GM18861 (cell line): Measurements from ENCODE around the gene WWOX.

Experiments
- ATAC-seq: cut with Tn5 transposase; IDR thresholded peaks from one replicate; pipeline ENCODE4 v1.9.1; 2021; ENCODE audit not compliant: unreplicated experiment

WWOX gene

DNA sequence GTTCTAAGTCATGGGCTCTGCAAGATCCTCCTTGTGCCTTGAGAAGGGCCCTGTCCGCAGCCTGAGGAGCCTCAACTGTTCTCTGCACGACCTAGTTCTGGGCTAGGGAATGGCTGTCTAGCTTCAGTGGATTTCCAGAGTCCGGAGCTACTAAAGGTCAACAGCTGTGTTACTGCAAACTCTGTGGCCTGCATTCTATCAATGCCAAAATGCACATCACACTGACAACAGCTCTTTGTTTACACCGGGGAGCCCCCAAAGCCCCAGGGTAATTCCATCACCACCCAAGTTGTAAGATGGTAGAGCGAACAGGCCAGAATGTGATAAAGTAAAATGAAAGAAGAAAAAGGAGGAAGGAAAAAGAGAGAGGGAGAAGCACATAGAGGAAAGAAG lies 890.9 kb downstream of the WWOX start:
- no peak for ATAC-seq

DNA sequence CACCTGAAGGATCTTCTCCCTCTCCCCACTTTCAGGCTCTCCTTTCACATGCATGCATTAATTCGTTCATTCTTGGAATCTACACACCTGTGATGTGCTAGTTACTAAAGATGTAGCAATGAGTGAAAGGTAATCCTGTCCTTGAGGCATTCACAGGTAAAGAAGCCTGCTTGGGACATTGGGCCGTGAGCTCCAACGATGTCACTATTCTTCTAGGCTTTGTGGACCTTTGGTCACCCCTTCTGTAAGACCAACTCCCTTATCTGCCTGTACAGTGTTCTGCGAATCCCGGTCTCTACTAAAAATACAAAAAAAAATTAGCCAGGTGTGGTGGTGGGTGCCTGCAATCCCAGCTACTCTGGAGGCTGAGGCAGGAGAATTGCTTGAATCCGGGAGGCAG lies 892.5 kb downstream of the WWOX start:
- ATAC-seq, result no peak

DNA sequence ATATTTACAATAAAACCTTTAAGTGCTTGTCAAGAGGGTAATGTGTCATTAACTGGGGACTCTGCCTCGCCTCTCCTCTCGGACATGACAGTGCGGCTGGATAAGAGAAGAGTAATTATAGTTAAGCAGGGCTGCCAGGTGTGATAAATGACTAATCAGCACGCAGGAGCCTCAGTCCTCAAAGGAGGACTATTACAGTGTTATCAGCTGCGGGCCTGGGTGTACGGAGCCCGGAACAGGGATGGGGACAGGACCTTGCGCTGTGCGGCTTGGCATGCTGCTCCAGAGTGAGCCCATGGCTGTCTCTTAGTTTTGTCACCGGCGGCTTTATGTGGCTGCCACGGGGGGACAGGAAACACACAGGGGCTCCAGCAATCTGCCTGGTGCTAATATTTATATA lies 893.9 kb downstream of the WWOX start:
- ATAC-seq, result no peak

DNA sequence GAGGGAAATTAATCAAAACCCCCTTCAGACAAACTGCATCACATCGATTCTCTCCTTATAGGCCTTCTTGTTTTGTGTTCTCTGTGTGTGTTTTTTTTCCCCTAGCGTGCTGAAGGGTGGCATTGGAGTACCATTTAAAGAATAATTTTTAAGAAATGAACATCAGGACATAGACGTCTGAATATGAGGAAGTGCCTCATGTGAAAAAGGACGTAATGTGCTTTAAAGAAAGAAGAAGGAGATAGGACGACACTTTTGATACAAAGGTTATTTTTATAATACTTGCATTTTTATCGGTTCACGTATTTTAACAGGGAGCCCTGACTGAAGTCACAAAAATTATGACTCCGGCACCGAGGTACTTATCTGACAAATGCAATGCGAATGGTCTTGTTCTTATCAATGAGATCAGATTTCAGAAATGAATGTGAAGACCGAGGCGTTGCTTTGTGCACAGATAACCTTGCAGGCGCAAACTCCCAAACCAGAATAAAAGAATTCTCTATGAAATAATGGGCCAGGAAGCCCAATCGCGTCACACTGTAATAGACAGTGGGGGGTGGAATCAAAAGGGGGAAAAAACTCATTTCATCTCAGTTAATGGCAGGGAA lies 894.8 kb downstream of the WWOX start:
- ATAC-seq, result no peak

DNA sequence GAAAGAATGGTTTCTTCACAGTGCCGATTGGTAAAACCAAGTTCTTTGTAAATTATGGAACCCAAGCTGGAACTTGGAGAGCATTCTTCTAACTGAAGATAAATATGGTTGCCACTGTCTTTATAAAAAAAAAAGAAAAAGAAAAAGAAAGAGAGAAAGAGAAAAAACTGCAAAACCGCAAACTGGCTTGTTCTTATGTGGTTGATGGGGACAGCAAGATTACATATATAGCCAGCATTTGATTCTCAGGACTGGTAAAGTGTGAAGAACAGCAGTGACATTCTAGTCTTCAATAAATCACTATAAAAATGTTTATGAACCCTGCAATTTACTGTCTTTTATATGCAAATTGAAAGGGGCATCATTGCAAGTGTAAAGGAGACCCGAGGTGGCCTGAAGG lies 896.0 kb downstream of the WWOX start:
- no peak for ATAC-seq

DNA sequence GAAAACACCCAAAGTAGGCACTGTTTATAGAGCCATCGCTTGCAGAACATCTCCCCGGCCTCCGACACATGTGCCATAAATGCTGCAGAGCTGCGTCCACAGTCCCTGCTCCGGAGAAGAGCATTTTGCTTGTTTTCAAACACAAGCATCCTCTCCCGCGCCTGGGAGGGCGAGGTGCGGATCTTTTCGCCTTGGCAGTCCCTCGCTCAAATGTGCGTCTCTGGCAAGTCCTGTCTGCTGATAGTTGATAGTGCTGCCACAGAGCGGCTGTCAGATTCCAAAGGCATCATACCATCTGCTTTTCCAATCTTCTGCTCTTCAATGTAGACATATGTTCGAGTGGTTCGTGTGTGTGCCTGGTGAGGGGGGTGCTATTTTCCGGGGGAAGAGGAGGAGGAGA lies 897.3 kb downstream of the WWOX start:
- ATAC-seq, result no peak

DNA sequence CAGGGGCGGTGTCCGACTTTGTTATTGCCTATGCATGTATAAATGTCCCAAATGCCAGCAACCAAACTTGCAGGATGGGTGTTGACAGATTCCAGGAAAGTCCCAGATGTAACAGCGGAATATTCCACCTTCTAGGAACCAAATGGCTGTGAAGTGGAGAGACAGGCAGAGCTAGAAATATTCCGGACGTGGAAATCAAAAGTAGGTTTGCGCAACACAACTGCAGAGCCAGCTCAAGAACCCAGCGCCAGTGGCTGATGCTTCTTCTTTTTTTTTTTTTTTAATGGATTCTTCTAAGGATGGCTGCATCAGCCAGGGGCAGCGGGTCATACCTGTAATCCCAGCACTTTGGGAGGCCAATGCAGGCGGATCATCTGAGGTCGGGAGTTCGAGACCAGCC lies 899.4 kb downstream of the WWOX start:
- no peak for ATAC-seq

DNA sequence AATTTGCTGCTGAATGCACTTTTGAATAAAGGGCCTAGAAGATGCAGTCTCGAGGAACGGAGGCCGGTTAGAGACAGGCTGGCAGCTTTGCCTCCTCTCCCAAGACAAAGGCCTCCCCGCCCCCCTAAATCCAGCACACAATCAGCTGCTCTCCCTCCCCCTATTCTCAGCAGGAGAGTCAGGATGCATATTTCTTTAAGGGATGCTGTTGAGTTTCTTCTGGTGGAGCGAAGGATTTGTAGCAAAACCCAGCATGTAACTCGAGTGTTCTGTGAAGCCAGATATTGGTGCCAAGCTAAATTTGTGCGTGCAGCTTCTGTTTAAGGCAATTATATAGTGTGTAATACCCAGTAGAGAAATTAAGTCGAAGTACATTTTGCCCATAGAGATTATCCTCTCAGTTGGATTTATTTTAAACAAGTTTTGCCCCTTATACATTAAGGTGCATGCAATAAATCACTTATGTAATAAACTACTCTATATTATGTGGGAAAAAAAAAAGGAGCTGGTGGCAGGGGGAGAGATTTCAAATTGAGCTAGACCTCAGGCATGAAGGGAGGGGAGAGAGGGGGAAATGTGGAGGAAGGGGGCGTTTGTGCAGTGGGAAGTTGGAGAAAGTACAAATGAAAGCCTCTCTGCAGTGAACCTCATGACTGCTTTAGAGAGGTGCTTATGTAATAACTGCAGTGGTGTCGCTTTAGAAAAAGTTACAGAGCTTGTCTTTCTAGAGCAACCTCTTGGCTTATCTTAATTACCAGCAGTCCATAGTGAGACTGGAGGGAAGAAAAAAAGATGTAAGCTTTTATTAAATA lies 901.9 kb downstream of the WWOX start:
- ATAC-seq, result no peak

DNA sequence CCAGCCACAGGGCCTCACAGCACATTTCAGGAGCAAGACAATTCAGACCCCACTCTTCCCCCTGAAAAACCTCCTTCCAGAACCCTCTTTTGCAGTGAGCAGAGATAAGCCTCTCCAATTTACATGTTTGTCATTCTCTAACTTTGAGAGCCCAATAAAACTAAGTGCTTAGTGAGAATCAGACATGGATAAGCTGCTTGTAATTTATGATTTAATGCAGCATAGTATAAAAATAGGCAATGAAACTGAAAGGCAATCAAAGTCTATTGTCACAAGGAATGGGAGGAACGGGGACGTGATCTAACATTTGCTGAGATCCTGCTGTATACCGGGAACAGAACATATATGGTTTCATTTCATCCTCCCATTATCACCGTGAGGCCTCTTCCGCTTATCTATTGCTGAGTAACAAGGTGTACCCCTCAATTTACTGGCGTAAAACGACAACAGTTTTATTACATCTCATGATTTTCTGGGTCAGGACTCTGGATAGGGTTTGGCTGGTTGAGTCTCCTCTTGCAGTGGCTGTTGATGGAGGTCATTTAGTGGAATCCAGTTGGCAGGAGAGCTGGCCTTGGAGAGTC lies 903.7 kb downstream of the WWOX start:
- no peak for ATAC-seq

DNA sequence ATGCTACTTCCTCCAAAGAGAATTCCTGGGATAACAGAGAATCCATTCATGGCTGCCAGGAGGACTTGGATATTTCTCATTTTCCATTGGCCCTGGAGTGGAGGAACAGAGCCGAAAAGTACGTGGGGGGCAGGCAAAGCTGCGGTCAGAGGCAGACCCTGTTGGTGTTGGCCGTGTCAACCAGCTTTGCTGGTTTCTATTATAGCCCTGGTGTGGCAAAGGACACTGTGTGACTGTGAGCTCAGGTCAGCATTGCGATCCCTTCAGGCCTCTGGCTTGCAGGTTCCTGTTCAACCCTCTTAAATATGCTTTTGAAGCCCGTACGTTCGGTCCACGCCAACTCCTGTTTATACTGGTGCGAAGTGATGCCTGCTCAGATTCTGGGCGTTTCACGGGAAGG lies 904.9 kb downstream of the WWOX start:
- ATAC-seq, result no peak

DNA sequence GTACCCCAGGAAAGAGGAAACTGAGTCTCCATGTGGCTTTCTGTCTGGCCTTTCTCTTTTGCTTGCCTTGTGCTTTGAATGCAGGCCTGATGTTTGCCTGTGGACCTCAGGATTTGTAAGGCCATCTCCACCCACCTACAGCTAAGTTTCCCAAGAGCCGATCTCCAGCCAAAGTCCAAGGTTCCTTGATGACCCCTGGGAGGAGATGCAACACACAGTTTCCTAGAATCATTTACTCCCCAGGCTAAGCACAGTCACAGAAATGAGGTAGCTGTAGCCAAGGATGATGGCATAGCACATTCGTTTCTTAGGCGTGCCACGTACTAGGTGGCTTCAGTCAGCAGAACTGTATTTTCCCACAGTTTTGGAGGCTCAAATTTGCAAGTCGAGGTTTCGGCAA lies 905.6 kb downstream of the WWOX start:
- no peak for ATAC-seq

DNA sequence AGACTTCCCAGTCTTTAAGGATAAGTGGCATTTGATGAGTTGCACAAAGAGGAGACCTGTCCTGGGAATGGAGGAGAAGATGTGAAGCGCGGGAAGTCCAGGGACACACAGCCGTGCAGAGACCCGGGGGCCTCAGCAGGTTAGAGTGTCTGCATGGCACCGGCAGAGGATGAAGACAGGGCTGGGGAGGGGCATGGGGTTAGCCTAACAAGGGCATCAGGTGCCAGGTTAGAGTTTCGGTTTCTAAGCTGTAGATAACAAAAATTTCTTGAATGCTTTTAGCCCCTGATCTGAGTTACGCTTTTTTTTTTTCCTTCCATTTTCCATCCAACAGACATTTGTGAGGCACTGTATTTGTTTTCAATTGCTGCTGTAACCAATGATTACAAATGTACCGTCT lies 906.8 kb downstream of the WWOX start:
- no peak for ATAC-seq

DNA sequence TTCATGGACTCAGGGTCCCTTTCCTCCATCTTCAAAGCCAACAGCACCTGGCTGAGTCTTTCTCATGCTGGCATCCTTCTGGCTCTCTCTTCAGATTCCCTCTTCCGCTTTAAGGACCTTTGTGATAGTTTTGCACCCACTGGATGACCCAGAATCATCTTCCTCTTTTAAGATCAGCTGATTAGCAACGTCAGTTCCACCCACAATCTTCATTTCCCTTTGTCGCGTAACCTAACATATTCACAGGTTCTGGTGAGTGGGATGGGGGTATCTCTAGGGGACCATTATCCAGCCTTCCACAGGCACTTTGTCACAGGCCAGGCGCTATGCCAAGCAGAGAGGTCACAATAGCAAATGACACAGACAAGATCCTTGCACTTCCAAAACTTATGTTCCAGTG lies 907.3 kb downstream of the WWOX start:
- no peak for ATAC-seq

DNA sequence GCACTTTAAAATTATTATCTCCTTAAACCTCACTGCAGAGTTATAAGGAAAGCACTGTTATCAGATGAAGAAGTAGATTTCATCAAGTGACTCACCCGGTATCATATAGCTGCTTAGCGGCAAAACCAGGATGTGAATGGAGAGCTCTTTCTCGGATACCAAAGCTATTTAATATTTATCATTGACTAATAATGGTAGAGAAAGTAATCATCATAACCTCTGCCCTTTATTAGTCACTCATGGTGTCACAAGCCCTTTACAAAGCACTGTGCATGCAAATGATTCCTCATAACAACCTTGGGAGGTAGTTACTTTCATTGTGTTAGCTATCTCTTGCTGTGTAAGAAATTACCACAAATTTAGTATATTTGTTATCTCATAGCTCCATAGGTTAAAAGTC lies 908.2 kb downstream of the WWOX start:
- ATAC-seq, result peak; percentile 80

DNA sequence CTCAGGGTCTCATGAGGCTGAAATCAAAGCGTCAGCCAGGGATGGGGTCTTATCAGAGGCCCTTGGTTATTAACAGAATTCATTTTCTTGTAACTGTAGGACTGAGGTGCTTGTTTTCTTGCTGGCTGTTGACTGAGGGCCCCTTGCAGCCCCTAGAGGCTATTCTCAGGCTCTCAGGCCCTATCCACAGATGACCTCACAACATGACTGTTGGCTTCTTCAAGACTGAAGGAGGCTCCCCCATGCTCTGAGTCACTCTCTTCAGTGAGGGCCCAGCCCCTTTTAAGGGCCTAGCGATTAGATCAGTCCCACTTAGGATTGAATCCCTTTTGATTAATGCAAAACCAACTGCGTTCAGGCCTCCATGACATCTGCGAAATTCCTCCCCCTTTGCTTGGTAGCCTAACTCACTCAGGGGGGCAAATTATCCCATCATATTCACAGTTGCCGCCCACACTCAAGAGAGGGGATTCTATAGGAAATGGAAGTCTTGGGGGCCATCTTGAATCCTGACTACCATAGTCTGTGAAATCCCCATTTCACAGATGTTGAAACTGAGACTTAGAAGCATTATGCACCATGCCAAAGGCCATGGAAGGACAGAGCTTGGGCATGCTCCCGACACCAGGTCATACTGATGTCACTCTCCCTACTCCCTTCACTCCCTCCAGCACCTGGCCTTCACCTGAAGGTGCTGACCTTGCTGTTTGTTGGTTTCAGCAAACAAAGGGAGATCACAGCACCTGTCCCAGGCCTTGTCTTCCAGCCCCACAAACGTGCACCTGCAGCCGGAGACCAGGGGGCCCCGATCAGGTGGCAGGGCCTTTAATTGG lies 908.8 kb downstream of the WWOX start:
- no peak for ATAC-seq

DNA sequence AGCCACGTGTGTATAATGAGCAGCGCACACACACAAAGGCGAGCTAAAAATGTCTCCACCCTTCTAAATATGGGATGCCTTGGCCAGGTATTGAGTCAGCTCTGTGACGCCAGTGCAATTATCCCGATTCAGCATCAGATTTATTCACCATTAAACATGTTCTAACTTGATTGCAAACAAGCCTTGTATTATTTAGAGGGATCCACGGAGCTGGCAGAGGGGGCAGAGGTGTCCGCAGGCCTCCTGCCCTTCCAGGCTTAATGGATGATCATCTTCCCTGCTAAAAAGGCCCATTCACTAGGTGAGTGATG lies 909.4 kb downstream of the WWOX start:
- no peak for ATAC-seq

DNA sequence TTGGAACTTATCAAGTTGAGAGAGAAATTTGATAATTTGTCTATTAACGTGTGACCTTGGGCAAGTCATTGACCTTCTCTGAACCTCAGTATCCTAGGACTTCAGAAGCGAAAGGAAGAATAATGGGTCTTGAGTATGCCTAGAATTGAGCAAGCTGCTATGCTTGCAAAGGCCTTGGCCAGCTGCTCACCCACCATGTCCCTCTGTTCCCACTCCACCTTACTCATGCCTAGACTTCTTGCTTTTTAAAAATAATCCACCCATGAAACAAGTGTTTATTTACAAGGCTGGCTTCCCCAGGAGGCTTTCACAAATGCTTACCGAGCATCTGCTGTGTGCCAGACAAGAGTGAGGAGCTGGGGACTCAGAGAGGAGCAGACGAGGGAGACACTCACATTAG lies 910.4 kb downstream of the WWOX start:
- ATAC-seq, result no peak

DNA sequence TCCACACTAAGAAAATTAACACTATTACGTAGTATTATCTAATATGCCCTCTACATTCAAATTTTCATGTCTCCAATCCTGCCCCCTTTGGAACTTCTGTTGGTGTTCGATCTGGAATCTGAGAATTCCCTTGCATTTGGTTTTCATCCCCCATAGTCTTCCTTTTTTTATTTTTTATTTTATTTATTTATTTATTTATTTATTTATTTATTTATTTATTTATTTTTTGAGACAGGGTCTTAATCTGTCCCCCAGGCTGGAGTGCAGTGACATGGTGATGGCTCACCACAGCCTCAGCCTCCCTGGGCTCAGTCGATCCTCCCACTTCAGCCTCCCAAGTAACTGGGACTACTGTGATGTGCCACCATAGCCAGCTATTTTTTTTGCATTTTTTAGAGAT lies 911.8 kb downstream of the WWOX start:
- ATAC-seq, result no peak

DNA sequence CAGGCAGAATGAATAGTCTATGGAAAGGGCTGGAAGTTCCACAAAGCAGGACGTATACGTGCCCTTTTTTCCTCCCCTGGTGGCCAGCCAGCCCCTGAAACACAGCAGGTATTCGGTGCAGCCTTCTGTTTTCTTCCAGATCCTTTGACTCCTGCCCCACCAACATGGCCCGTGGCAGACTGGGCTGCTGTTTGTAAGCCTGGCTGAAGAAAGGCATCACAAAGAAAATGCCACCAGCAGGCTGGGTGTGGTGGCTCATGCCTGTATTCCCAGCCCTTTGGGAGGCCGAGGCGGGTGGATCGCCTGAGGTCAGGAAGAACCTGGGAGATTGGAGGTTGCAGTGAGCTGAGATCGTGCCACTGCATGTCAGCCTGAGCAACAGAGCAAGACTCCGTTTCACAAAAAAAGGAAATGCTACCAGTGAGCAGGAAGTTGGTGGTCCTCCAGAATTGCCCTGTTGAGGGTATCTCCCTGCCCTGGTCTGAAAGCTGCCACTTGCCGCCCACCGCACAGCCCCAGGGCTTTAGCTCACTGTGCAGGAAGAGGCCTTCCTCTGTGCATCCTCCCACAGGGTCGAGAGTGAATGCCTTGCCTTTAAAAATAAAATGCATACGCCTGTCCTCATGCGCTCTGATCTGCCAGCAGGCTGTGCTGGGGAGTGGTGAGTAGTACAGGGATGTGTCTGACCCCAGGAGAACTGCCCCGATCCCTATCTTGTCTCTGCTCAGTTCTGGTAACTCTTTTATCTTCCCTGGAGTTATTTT lies 913.4 kb downstream of the WWOX start:
- ATAC-seq, result no peak

DNA sequence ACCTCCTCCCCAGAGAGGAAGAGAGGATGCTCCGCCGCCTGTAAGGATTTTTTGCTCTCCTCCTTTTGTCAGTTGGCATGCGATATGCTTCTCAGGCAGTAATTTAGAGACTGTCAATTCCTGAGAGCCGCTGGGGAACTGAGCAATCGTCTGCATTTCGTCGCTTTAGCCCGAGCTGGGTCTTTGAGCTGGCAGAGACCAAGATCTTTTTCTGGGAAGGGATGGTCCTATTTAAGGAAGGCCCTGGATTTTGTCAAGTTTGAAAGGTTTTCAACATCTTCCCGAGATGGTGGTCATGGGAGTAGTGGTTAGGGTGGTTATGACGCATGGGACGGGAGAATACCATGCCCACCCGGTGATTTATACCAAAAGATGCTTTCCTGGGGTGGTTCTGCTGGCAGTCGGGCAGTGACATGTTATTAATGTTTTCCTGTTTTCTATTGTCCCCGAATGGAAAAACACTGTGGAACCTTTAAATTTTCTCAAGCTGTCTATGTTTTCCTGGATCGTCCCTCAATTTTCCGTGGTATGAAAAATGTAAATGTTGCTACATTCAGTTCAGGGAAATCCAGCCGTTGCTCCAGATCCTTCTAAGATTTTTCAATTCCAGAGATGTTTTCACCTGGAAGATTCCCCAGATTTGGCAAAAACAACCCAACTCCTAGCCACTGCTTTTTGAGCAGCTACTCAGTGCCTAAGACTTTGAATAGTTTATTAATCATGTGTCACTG lies 914.6 kb downstream of the WWOX start:
- no peak for ATAC-seq
